ENCODE data around the gene MCCD1. TPM values are rescaled to one million over a fixed set of nuclear protein-coding genes. Genes with fewer than 3 reads are reported as not detected.

Gene MCCD1
- total and polyA plus RNA-seq, 2 experiments from 2014 or later, result not detected

- peaks cover 49% of the 10 kb centered on the region for H3K36me3 Mint-ChIP-seq (ENCODE audit: low read depth)
- peaks cover 35% of the 10 kb centered on the region for H3K36me3 ChIP-seq (ENCODE audit: insufficient read depth)
- H3K9me3 Mint-ChIP-seq, result no peaks in the 10 kb centered on the region; the same call in 2 of the 3 replicates
- H3K27me3 Mint-ChIP-seq (ENCODE audit: insufficient read depth, low read depth, poor library complexity), result peaks cover 16% of the 10 kb centered on the region
- peak within 1 kb of the TSS; percentile 99 for H3K27ac Mint-ChIP-seq
- peaks cover 29% of the 10 kb centered on the region for H3K4me1 ChIP-seq (ENCODE audit: insufficient read depth)
- TF ChIP-seq, protein P1, sequence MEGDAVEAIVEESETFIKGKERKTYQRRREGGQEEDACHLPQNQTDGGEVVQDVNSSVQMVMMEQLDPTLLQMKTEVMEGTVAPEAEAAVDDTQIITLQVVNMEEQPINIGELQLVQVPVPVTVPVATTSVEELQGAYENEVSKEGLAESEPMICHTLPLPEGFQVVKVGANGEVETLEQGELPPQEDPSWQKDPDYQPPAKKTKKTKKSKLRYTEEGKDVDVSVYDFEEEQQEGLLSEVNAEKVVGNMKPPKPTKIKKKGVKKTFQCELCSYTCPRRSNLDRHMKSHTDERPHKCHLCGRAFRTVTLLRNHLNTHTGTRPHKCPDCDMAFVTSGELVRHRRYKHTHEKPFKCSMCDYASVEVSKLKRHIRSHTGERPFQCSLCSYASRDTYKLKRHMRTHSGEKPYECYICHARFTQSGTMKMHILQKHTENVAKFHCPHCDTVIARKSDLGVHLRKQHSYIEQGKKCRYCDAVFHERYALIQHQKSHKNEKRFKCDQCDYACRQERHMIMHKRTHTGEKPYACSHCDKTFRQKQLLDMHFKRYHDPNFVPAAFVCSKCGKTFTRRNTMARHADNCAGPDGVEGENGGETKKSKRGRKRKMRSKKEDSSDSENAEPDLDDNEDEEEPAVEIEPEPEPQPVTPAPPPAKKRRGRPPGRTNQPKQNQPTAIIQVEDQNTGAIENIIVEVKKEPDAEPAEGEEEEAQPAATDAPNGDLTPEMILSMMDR (conservative IDR thresholded peaks at IDR 0.05; ENCODE audit: low read depth in 2 of 2), result no peak
- TF ChIP-seq, protein P2, sequence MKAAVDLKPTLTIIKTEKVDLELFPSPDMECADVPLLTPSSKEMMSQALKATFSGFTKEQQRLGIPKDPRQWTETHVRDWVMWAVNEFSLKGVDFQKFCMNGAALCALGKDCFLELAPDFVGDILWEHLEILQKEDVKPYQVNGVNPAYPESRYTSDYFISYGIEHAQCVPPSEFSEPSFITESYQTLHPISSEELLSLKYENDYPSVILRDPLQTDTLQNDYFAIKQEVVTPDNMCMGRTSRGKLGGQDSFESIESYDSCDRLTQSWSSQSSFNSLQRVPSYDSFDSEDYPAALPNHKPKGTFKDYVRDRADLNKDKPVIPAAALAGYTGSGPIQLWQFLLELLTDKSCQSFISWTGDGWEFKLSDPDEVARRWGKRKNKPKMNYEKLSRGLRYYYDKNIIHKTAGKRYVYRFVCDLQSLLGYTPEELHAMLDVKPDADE (IDR thresholded peaks at IDR 0.05), result no peak; the same call in 1 of the 2 replicates
- TF ChIP-seq JUNB (IDR thresholded peaks at IDR 0.05; ENCODE audit: unreplicated experiment) (no peak), STAT1 (IDR thresholded peaks at IDR 0.05; ENCODE audit: unreplicated experiment) (no peak), EZH2 (IDR thresholded peaks at IDR 0.05; ENCODE audit: low read depth, unreplicated experiment) (no peak), NANOG (IDR thresholded peaks at IDR 0.05; ENCODE audit: borderline replicate concordance) (no peak), POLR2AphosphoS5 (IDR thresholded peaks at IDR 0.05; ENCODE audit: low read depth) (peak; percentile 88), ZNF114 (CRISPR knock-in tag; IDR thresholded peaks at IDR 0.05) (no peak), EZH2phosphoT487 (IDR thresholded peaks at IDR 0.05; ENCODE audit: unreplicated experiment) (no peak), REST (IDR thresholded peaks at IDR 0.05; ENCODE audit: unreplicated experiment) (peak; percentile 39), CREB1 (CRISPR knock-in tag; IDR thresholded peaks at IDR 0.05; ENCODE audit: low read depth) (peak; percentile 11; the same call in 1 of the 2 replicates), ZNF331 (CRISPR knock-in tag; IDR thresholded peaks at IDR 0.05; ENCODE audit: low read depth) (no peak)
- TF ChIP-seq, protein P3, sequence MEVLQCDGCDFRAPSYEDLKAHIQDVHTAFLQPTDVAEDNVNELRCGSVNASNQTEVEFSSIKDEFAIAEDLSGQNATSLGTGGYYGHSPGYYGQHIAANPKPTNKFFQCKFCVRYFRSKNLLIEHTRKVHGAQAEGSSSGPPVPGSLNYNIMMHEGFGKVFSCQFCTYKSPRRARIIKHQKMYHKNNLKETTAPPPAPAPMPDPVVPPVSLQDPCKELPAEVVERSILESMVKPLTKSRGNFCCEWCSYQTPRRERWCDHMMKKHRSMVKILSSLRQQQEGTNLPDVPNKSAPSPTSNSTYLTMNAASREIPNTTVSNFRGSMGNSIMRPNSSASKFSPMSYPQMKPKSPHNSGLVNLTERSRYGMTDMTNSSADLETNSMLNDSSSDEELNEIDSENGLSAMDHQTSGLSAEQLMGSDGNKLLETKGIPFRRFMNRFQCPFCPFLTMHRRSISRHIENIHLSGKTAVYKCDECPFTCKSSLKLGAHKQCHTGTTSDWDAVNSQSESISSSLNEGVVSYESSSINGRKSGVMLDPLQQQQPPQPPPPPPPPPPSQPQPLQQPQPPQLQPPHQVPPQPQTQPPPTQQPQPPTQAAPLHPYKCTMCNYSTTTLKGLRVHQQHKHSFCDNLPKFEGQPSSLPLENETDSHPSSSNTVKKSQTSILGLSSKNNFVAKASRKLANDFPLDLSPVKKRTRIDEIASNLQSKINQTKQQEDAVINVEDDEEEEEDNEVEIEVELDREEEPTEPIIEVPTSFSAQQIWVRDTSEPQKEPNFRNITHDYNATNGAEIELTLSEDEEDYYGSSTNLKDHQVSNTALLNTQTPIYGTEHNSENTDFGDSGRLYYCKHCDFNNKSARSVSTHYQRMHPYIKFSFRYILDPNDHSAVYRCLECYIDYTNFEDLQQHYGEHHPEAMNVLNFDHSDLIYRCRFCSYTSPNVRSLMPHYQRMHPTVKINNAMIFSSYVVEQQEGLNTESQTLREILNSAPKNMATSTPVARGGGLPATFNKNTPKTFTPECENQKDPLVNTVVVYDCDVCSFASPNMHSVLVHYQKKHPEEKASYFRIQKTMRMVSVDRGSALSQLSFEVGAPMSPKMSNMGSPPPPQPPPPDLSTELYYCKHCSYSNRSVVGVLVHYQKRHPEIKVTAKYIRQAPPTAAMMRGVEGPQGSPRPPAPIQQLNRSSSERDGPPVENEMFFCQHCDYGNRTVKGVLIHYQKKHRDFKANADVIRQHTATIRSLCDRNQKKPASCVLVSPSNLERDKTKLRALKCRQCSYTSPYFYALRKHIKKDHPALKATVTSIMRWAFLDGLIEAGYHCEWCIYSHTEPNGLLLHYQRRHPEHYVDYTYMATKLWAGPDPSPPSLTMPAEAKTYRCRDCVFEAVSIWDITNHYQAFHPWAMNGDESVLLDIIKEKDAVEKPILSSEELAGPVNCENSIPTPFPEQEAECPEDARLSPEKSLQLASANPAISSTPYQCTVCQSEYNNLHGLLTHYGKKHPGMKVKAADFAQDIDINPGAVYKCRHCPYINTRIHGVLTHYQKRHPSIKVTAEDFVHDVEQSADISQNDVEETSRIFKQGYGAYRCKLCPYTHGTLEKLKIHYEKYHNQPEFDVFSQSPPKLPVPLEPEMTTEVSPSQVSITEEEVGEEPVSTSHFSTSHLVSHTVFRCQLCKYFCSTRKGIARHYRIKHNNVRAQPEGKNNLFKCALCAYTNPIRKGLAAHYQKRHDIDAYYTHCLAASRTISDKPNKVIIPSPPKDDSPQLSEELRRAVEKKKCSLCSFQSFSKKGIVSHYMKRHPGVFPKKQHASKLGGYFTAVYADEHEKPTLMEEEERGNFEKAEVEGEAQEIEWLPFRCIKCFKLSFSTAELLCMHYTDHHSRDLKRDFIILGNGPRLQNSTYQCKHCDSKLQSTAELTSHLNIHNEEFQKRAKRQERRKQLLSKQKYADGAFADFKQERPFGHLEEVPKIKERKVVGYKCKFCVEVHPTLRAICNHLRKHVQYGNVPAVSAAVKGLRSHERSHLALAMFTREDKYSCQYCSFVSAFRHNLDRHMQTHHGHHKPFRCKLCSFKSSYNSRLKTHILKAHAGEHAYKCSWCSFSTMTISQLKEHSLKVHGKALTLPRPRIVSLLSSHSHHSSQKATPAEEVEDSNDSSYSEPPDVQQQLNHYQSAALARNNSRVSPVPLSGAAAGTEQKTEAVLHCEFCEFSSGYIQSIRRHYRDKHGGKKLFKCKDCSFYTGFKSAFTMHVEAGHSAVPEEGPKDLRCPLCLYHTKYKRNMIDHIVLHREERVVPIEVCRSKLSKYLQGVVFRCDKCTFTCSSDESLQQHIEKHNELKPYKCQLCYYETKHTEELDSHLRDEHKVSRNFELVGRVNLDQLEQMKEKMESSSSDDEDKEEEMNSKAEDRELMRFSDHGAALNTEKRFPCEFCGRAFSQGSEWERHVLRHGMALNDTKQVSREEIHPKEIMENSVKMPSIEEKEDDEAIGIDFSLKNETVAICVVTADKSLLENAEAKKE (CRISPR knock-in tag; IDR thresholded peaks at IDR 0.05), result no peak
- peak within 1 kb of the TSS; percentile 80 for H3K4me3 ChIP-seq
- DNase-seq (ENCODE audit: low spot score), result peak; percentile 99
- peak; percentile 74 for ATAC-seq
- H4K20me1 ChIP-seq (replicated peaks; ENCODE audit: insufficient read depth), result peaks cover 40% of the 10 kb centered on the region
- H3K9me2 ChIP-seq (ENCODE audit: insufficient read depth), result no peaks in the 10 kb centered on the region
- H3K4me1 Mint-ChIP-seq, result peaks cover 42% of the 10 kb centered on the region
- H3F3A ChIP-seq (replicated peaks; ENCODE audit: low read depth), result peaks cover 23% of the 10 kb centered on the region
- peak within 1 kb of the TSS; percentile 99 for H3K27ac ChIP-seq (ENCODE audit: low read depth)
- H3K79me2 ChIP-seq (replicated peaks; ENCODE audit: insufficient read depth), result peaks cover 56% of the 10 kb centered on the region
- no peaks in the 10 kb centered on the region for H3K27me3 ChIP-seq (ENCODE audit: insufficient read depth)
- H3K4me2 ChIP-seq, result peak within 1 kb of the TSS; percentile 94
- no peak within 1 kb of the TSS for H2AFZ ChIP-seq
- H3K4me3 Mint-ChIP-seq, result peak within 1 kb of the TSS; percentile 98
Observed at GRCh38 chr6:31541658-31542521, 13.1 kb downstream of the MCCD1 start, which contains the start of gene DDX39B. TSS of gene DDX39B (minus strand) at chr6:31542003. CDS start at chr6:31540532, 1,471 bp downstream.

All from GM23338 (cell line).